Muscle of back (tissue), 13 donors: ENCODE data around the gene EFEMP1. TPM values are rescaled to one million over a fixed set of nuclear protein-coding genes. Genes with fewer than 3 reads are reported as not detected.

Experiments
- DNase-seq, 3 donors: peaks; one replicate each; pipeline versions ENCODE4 v3.0.0 to v3.0.0-alpha.2; 2013
- long read RNA-seq, 9 donors: transcript quantifications; one replicate each; lab custom pipeline, GENCODE V29; 2026
- polyA plus RNA-seq, 10 donors: library from polyadenylated mRNA; unstranded; fragments of 120-200 nt; gene quantifications; one replicate each; pipeline ENCODE4 v1.2.1, GENCODE V29; 2013; ENCODE audit not compliant: insufficient read length in 10 of 10

EFEMP1 gene, protein sequence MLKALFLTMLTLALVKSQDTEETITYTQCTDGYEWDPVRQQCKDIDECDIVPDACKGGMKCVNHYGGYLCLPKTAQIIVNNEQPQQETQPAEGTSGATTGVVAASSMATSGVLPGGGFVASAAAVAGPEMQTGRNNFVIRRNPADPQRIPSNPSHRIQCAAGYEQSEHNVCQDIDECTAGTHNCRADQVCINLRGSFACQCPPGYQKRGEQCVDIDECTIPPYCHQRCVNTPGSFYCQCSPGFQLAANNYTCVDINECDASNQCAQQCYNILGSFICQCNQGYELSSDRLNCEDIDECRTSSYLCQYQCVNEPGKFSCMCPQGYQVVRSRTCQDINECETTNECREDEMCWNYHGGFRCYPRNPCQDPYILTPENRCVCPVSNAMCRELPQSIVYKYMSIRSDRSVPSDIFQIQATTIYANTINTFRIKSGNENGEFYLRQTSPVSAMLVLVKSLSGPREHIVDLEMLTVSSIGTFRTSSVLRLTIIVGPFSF
- 100 to 1,000 TPM in 1 of 10 donors, 10 to 100 TPM in 9; 34.4 to 102 (median 49.8) TPM for polyA plus RNA-seq
- long read RNA-seq, donor 1, transcript EFEMP1-202 (11 exons, 3,024 nt) = major isoform, 6 of 8 reads
- long read RNA-seq, donor 1, partial matches to known transcripts = 0 of 8 reads
- long read RNA-seq, donor 1, other reads (novel, unspliced or antisense) = 0 of 8 reads
- long read RNA-seq, donor 2, transcript EFEMP1-202 (11 exons, 3,024 nt) = major isoform, 7 of 10 reads
- long read RNA-seq, donor 2, partial matches to known transcripts = 0 of 10 reads
- long read RNA-seq, donor 2, other reads (novel, unspliced or antisense) = 0 of 10 reads
- long read RNA-seq, donor 3 = 0 reads
- long read RNA-seq, donor 4, partial matches to known transcripts = 0 of 7 reads
- long read RNA-seq, donor 4, other reads (novel, unspliced or antisense) = 0 of 7 reads
- long read RNA-seq, donor 5, transcript EFEMP1-201 (12 exons, 1,820 nt) = major isoform, 5 of 30 reads
- long read RNA-seq, donor 5, partial matches to known transcripts = 20 of 30 reads
- long read RNA-seq, donor 5, other reads (novel, unspliced or antisense) = 0 of 30 reads
- long read RNA-seq, donor 6, transcript EFEMP1-202 (11 exons, 3,024 nt) = major isoform, 9 of 14 reads
- long read RNA-seq, donor 6, transcript EFEMP1-201 (12 exons, 1,820 nt) = minor isoform, 5 of 14 reads
- long read RNA-seq, donor 6, partial matches to known transcripts = 0 of 14 reads
- long read RNA-seq, donor 6, other reads (novel, unspliced or antisense) = 0 of 14 reads
- long read RNA-seq, donor 7, transcript EFEMP1-201 (12 exons, 1,820 nt) = major isoform, 5 of 6 reads
- long read RNA-seq, donor 7, partial matches to known transcripts = 0 of 6 reads
- long read RNA-seq, donor 7, other reads (novel, unspliced or antisense) = 0 of 6 reads
- long read RNA-seq, donor 8, transcript EFEMP1-202 (11 exons, 3,024 nt) = major isoform, 5 of 8 reads
- long read RNA-seq, donor 8, partial matches to known transcripts = 0 of 8 reads
- long read RNA-seq, donor 8, other reads (novel, unspliced or antisense) = 0 of 8 reads
- long read RNA-seq, donor 9, partial matches to known transcripts = 0 of 2 reads
- long read RNA-seq, donor 9, other reads (novel, unspliced or antisense) = 0 of 2 reads

DNA sequence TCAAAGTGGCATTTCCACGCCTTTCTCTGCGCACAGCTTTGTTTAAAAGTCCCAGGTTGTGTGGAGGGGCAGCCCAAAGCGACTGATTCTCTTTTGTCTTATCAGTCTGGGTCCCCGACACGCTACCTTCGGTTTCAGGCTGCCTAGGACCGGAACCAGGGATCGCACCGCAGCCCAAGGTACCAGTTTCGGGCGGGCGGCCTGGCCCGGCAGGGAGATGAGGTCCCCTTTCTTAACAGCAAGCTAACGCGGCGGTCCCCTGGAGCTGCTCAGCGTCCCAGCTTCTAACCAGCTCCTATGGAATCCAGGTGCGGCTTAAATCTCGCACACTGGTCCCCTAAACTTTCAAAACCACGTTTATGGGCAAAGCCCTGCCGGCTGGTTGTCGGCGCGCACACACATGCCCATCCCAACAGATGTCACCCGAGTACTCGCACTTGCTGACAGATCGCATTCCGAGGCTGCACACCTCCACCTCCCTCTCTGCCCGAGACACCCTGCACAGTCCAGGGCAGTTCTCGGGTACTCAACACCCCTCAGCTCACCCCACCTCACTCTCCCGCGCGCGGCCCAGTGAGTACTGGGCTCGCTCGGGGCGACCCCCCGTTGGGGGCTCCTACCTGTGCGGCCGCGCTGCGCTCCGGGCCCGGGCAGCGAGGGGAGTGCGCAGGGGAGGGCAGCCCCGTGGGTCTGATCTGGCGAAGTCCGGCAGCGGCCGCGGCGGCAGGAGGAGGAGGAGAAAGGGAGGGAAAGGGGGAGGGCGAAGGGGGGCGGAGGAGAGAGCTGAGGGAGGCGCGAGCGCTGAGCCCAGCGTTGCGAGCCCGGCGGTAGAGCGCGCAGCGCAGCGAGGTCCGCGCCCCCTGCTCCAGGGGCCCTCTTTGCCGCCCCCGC is at the start of gene EFEMP1:
EFEMP1 (minus strand) TSS at position 692 of the 891 bp plus-strand sequence. CDS start 1,342 bp downstream, outside the sequence.
- peak; percentile 46 to 84 (median 51) for DNase-seq

DNA sequence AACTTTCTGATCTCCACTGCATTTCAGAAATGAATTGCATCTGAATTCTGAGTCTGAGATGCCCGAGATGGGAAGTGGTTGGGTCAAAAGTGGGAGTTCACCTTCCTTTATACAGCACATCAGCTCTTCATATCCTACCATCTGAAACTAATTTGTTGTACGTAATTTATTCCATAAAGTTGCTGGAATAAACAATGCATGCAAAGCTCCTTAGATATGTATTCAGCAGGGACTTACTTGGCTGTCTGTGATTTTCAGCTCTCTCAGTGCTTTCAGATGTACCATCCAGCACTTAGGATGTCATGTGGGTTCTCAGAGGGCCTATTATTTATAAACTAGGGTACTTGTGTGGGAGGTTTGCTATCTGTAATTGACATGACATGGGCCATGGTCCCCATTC is 46.9 kb upstream of the EFEMP1 start:
- DNase-seq = peak in 2 of 3 donors; percentile 46 to 74

DNA sequence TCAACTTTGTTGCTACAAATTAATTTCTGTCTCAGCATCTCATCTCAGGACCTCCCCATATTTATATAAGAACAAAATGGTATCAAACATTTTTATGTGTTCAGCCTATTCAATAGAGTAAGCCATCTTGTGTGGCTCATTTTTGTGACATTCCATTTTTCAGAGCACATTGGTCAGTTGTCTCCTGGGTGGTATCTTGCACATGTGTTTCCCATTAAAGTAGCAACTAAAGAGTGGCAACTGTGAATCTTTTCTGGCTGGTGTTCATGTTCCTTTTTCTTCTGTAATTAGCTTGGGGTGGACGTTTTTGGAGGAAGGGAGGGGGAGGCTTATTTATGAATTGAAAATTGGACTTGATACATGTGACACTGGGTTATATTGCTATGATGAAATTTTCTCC is 45.4 kb upstream of the EFEMP1 start:
- no peak for DNase-seq

DNA sequence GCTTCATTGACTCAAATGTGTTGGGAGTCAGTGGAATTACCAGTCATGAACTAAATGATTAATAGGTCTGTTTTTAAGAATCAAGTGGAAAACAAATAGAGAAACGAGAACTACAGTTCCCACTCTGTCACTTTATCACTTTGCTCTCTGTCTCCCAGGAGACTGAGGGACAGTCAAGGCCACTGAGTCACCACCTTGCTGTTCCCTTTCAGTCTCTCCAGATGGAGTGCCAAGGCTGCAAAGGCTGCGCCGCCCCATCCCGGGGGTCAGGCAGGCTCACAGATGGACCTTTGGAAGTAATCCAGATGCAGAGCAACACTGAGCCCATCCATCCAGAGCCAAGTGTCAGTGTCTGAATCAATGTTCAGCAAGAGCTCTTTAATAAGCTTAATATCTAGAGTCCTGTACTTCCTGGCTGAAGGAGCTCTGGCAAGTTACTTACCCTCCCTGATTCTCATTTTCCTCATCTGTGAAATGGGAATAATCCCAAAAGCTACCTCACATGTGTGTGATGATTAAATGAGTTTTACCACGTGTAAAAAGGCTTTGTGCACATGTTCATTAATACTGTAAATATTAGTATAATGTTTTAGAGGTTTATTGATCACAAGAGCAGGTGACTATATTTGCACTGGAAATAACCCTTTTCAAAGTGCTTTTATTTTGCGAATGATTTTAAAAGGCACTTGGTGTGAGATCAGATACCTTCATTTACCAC is 43.0 kb upstream of the EFEMP1 start:
- DNase-seq = no peak

DNA sequence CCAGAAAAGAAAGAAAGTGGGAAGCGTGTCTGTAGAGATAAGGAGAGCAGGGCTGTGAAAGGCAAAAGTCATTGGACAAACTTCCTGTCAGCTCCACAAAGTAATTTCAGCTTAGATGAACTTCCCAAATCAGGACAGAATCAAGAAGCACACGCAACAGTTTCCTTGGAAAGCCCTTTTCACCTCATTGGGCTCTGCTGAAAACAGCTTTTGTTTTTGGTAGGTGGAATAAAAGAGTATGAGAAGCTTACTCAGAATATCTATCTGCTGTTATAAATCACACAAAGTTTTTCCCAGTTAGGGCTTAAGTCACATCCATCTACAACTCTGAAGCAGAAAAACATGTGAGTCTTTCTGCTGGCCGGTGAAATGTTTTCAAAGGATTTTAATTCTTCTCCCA is 42.4 kb upstream of the EFEMP1 start:
- DNase-seq = peak in 2 of 3 donors; percentile 22 to 44

DNA sequence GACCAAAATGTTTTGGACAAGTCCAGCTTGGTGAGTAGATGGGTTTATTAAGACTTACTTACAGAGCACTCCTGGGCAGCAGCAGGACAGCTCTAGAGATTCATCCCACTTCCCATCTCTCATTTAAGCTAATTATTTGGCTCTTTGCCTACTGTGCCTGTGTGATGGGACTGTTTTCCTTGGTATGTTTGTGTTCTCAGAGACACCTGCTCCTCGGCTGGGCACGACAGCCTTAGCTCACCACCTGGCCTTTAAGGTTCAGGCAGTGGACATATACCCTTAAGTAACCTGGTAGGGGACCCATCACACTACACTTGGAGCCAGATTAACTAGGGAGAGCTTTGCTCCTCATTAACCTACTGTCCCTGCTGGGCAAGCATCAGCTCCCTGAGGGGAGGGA is 41.7 kb upstream of the EFEMP1 start:
- no peak for DNase-seq

DNA sequence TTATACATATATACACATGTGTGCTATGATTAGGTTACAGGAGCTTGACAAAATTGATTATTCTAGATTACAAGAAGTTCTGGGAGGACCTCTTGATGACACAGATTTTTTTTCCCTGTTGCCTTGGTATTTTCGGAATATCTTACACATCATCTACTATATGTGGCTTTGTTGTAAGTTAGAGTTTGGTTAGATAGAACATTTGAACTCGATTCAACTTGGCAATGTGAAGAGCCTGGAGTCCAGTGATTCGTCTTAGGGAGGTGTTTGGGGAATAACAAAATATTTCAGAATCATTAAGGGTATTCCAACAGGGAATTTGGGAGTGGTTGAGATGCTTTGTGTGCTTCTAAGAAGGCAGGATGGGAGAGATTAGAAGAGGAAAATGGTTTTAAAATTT is 39.3 kb upstream of the EFEMP1 start:
- DNase-seq = peak in 1 of 3 donors; percentile 30

DNA sequence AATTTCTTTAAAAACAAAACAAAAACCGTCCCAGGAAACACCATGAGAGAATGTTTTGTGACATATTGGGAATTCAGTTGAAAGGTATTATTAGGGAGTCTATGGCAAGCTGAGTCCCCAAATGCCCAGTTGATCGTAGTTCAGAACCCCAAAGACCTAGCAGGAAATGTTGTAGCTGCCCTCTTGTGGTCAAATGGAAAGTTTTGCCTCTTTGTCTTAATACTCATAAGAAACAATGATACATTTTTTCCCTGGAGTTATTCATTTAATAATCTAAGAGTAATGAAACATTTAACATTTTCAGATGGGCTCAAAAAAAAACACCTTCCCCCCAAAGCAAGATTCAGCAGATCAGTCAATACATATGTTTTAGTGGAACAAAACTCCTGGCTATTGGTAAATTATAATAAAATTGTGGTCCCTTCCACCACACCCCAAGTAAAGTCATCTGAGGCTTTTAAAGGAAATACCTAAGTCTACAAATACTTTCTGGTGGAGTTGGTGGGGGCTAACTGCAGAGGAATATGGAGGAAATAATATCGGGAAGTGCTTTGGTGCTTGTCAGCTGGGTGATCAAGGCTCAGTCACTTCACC is 37.8 kb upstream of the EFEMP1 start:
- peak in 2 of 3 donors; percentile 28 to 47 for DNase-seq

DNA sequence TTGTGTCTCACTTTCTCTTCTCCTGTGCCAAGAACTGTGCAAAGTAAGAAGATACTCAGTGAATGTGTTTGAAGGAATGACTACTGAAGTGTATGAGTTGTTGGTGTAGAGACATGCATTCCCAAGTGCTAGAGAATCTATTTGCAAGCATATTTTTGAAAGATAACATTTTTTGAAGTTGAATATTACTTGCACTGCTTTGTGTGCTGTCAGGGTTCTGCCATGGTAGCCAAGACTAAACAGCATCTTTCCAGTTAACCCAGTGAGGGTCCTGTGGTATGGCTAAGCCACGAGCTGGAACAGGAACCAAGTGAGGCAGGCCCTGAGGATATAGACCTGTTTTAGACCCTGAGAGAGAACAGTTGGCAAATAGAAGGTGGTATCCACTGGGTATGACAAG is 35.2 kb upstream of the EFEMP1 start:
- DNase-seq = no peak

DNA sequence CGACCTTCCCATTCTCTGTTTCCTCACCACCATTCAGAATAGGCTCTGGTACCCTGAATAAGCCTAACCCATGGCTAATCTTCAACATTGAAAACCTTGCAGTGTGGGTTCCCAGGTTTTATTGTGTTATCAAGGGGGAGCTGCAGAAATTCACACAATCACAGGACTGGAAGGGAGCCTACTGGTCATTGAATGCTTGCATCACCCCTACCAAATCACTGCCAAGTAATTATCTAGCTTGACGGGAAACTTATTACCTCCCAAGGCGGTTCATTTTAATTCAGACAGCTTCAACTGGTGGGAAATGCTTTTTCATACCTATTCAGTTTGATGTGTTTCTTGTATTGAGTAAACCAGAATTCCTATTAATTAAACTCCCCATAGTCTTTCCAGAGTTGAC is 33.6 kb upstream of the EFEMP1 start:
- no peak for DNase-seq

DNA sequence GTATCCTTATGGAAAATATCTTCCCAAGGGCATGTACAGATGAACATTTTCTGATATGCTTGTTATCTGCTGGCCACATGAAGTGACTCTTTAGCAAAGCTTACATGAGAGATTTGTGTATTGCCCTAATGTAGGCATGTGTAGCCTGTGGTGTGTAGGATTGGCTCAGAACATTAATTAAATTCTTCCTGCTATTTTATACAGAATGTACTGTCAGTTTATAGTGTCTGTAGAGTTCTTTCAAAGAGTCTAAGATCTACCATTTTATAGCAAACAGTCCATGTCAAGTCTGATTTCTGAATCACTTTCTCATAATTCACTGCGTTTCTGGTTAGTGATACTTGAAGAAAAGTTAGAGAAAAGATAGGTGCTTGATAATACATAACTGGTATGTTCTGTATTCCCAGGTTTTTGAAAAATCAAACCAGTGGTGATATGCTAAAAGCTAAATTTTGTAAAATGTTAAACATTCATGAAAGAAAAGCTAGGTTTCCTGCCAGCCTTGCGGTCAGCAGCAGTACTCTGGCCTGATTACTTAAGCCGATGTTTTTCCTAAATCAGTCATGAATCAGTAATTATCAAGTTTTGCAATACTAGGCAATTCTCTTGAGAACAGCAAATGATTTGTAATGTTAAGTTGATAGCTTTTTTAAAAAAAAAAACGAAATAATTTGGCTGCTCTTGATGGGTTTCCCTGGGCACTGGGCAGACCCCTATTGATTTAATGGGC is 30.9 kb upstream of the EFEMP1 start:
- no peak for DNase-seq

DNA sequence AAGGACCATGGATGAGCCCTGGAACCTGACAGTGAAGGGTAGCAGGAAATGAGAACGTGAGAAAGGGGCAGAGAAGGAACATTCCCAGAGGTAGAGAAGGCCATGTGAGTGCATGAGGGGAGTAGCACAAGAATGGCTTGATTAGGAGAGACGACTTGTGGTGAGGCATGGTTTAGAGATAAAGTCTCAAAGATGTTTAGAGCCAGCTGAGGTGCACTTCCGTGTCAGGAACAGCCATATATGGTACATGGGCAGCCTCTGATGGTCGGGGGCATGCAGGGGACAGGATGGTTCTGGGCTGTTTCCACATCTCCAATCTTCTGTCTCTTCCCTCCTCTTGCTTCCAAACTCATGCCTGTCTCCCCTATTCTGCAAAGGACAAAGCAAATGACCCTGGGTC is 28.8 kb upstream of the EFEMP1 start:
- DNase-seq = no peak

DNA sequence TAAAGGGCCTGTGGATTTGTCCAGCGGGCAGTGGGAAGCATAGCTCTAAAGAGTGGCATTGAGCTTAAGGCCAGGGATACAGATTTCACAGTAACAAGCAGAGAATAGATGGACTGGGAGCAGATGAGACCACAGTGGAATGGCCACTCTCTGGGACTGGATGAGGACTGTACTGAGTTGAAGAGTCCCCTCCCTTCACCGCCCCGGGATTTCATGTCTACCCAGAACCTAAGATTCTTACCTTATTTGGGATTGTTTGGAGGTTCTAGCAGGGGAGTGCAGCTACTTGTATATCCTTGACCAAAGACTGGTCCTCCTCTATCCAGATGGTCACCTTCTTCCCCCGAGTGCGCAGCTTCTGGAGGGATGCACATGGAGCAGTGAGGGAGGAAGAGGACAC is 28.0 kb upstream of the EFEMP1 start:
- DNase-seq = no peak

DNA sequence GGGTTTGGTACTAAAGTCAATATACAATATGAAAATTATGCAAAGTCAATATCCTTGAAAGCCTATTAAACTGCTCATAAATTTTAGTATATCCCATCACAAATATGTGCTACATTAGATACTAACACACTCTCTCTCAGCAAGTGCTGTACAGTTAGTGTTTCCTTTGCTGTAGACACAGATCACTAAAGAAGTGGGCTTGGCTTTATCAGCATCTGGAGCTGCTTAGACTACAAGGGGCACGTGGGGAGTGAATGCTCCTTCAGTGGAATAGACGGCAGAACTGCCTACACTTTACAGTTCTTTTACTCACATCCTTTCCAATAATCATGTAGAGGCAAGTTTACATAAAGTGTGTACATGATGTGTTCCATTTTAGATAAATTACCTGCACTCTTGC is 26.0 kb upstream of the EFEMP1 start:
- DNase-seq = no peak

DNA sequence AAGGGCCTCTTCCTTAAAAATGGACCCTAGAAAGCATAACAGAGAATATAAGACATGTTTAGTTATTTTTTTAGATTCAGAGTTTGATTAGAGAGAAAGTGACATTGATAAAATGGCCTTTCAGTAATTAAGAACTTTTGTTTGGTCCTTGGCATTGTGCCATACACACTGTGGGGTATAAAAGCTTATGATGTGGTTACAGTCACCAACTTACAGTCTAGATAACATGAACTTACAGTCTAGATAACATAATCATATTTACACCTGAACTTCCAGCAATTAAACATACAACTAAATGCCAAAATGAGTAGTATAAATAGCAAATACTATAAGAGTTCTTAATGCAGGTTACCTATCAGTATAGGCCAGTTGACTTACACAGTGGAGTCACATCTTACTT is 25.6 kb upstream of the EFEMP1 start:
- no peak for DNase-seq

DNA sequence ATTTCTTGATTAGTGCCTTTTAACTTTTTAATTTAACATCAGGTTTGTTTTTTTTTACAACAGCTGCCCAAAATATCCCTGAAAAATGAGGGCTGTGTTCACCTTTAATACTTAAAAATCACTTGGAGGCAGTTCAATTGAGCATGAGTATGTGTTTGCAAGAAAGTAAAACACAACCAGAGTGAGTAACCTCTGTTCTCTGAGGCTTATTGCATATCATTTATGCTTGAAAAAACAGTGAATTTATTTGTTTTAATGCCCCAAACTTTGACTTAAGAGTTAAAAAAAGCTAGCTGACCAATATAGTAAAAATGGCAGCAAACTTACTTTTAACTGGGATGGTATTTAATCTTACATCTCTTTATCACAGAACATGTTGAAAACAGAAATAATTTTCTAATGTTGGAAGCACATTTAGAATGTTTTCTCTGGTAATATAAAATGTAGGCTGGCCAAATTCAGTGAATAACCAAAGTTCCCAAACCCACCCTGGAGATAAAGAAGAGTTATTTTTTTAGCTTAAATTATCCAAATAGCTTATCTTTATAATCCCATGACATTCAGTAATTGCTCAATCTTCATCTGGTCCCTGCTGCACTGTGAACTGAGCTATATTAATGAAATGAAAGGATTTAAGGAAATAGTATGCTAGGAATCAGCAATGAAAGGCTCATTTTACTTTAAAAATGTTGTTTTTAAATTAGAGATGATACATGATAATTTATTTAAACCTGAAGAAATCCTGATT is 24.8 kb upstream of the EFEMP1 start:
- no peak for DNase-seq

DNA sequence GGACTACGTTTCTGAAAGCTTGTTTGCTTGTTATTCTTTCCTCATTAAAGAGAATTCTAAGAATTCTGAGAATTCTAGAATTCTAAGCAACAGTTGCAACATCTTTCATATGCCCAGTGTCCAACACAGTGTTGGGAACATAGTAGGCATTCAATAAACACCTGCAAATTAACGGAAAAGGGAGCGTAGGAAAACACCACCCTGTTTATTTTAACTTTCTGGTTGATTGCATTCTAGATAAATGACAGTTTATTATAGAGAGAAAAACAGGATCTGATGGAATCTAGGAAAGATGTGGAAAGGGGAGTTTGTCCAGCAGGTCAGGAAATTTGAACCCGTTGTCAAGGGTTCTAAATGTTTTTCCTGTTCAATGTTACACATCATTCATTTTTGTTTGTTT is 24.2 kb upstream of the EFEMP1 start:
- DNase-seq = no peak

DNA sequence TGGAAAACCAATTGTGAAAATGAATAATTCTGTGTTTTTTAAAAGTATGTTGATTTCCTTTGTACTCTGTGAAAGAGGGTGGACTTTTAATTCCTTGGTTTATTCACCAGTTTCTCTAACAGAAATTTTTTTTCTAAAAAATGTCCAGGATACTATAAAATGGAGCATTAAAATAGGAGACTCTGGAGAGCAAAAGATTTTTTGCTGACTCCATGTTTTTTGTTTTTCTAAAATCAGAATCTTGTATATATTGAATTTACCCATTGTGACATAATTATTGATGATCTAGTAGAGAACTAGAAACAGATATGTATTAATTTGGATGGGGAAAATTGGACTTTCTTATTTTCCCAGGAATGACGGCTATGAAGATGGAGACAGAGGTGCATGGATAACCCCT is 23.2 kb upstream of the EFEMP1 start:
- DNase-seq = no peak
